Endothelial cell (in vitro differentiated cells): Measurements from ENCODE around the gene TMEM178B. TPM values are rescaled to one million over a fixed set of nuclear protein-coding genes. Genes with fewer than 3 reads are reported as not detected.
"Not testable (repeated sequence)": the region's sequence is repeated elsewhere in the genome, so short reads cannot be mapped to it uniquely, and the experiment has no call there.

Source experiments
- DNase-seq: peaks from one replicate; pipeline ENCODE4 v3.0.0; 2021; ENCODE audit warnings: low spot score
- H3K27ac Mint-ChIP-seq: one replicate; pipeline ENCODE4 v1.8.0; 2021; ENCODE audit warnings: mixed read lengths, inconsistent platforms; ENCODE audit not compliant: unreplicated experiment
- H3K27me3 Mint-ChIP-seq: one replicate; pipeline ENCODE4 v1.8.0; 2021; ENCODE audit warnings: mild to moderate bottlenecking, moderate library complexity, mixed read lengths, inconsistent platforms; ENCODE audit not compliant: unreplicated experiment
- H3K36me3 Mint-ChIP-seq: one replicate; pipeline ENCODE4 v1.8.0; 2021; ENCODE audit warnings: mild to moderate bottlenecking, low read depth, mixed read lengths, inconsistent platforms; ENCODE audit not compliant: unreplicated experiment
- H3K4me1 Mint-ChIP-seq: one replicate; pipeline ENCODE4 v1.8.0; 2021; ENCODE audit warnings: mild to moderate bottlenecking, mixed read lengths, inconsistent platforms; ENCODE audit not compliant: unreplicated experiment
- H3K4me3 Mint-ChIP-seq: one replicate; pipeline ENCODE4 v1.8.0; 2021; ENCODE audit warnings: mild to moderate bottlenecking, mixed read lengths, inconsistent platforms; ENCODE audit not compliant: unreplicated experiment
- H3K9me3 Mint-ChIP-seq: one replicate; pipeline ENCODE4 v1.8.0; 2021; ENCODE audit warnings: mixed read lengths, inconsistent platforms; ENCODE audit not compliant: unreplicated experiment
- CTCF ChIP-seq: fragments of 200-600 bp; sonication (generic); IDR thresholded peaks from one replicate; pipeline ENCODE4 v1.5.0; 2021; ENCODE audit warnings: antibody characterized with exemption; ENCODE audit not compliant: unreplicated experiment
- total RNA-seq: library from RNA; stranded (reverse); fragmentation: NEBNext Ultra II Directional; extraction: Animal tissue kit (Norgen Biotek cat#: 25700); gene quantifications from one replicate; pipeline ENCODE4 v1.2.1, GENCODE V29; 2021; ENCODE audit not compliant: unreplicated experiment

The TMEM178B gene
- total RNA-seq, 1 donor from 2014 or later: 0.28 TPM

GRCh38 chr7:141323826-141324225 lies 250.0 kb downstream of the TMEM178B start:
- H3K36me3 Mint-ChIP-seq: no peaks in the 10 kb centered on the region
- DNase-seq: no peak
- H3K27ac Mint-ChIP-seq: no peak overlapping the region
- no peaks in the 10 kb centered on the region for H3K9me3 Mint-ChIP-seq
- no peak for TF ChIP-seq CTCF
- no peaks in the 10 kb centered on the region for H3K4me1 Mint-ChIP-seq
- peaks cover 4% of the 10 kb centered on the region for H3K27me3 Mint-ChIP-seq
- no peak overlapping the region for H3K4me3 Mint-ChIP-seq

DNA sequence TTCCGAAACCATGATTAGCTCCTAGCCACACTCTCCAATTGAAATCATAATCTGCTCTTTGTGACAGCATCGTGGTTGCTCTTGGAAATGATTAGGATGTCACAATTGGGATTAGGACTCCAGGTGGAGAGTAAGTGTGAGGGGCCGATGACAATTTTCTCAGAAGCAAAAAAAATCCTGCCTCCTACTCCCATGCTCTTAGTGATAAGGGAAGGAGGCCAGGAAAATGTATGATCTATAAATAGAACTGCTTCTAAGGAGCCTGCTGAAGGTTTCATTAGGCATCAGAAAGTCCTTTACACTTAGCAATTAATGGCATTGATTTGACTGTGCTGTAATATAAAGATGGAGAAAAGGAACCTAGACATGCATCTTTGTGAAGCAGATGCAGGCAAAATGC lies 251.0 kb downstream of the TMEM178B start:
- no peak for DNase-seq
- TF ChIP-seq CTCF: no peak
- Mint-ChIP-seq H3K27me3 (peaks cover 2% of the 10 kb centered on the region), H3K36me3 (no peaks in the 10 kb centered on the region), H3K27ac (no peak overlapping the region), H3K4me1 (no peaks in the 10 kb centered on the region), H3K9me3 (no peaks in the 10 kb centered on the region), H3K4me3 (no peak overlapping the region)

DNA sequence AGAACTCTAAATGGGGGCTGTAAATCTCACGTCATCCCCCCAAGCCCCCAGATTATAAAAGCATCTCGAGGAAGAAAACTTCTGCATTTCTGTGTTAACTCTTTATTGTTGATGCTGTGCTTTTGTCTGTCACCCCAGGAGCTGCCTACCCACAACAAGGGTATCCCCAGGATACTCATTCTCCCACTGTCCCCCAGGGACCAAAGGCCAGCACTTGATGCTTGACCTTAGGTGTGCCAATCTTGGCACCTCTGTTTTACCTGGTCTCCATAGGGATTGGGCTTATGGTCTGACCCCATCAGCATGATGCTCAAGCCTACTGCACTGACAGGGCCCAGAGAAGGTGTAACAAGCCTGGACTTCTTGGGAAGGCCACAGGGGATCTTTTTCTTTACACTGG lies 251.4 kb downstream of the TMEM178B start:
- TF ChIP-seq CTCF: no peak
- no peak overlapping the region for H3K4me3 Mint-ChIP-seq
- H3K4me1 Mint-ChIP-seq: no peaks in the 10 kb centered on the region
- no peaks in the 10 kb centered on the region for H3K36me3 Mint-ChIP-seq
- H3K9me3 Mint-ChIP-seq: no peaks in the 10 kb centered on the region
- no peak overlapping the region for H3K27ac Mint-ChIP-seq
- no peak for DNase-seq
- H3K27me3 Mint-ChIP-seq: peaks cover 2% of the 10 kb centered on the region

DNA sequence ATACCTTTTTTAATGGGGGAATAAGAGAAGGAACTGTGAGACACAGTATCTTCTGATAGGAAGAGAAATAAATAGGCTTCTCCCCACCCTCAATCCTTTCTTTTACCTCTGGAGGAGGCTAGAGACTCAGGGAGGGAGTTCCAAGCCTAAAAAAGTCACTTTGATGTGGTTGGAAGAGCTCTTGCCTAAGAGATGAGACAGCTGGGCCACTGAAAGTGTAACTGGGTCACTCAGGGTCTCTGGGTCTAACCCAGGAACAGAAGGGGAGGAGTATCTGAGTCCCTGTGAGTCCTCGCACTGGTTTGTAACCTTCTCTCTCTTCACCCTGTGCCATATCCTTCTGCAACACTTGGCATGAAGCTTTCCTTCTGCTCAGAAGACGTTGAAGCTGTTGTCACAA lies 254.4 kb downstream of the TMEM178B start:
- H3K27me3 Mint-ChIP-seq: peaks cover 4% of the 10 kb centered on the region
- no peaks in the 10 kb centered on the region for H3K36me3 Mint-ChIP-seq
- H3K9me3 Mint-ChIP-seq: no peaks in the 10 kb centered on the region
- TF ChIP-seq CTCF: no peak
- no peaks in the 10 kb centered on the region for H3K4me1 Mint-ChIP-seq
- no peak overlapping the region for H3K27ac Mint-ChIP-seq
- DNase-seq: no peak
- no peak overlapping the region for H3K4me3 Mint-ChIP-seq

GRCh38 chr7:141330285-141330684 lies 256.4 kb downstream of the TMEM178B start:
- not testable (repeated sequence) for H3K4me3 Mint-ChIP-seq, H3K9me3 Mint-ChIP-seq, H3K4me1 Mint-ChIP-seq, H3K36me3 Mint-ChIP-seq, H3K27me3 Mint-ChIP-seq, H3K27ac Mint-ChIP-seq, DNase-seq

DNA sequence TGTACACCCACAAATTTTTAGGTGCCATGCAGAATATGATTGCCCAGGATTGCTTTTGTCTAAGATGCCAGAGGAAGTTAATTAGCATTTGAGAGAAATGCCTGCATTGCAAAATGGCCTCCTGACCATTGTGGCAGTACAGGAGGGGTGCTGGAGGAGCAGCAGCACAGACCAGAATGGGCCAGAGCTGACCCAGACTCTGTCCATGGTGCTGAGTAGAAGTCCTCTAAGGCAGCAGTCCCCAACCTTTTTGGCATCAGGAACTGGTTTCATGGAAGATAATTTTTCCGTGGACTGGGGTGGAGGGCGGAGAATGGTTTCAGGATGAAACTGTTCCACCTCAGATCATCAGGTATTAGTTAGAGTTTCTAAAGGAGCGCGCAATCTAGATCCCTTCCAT lies 259.6 kb downstream of the TMEM178B start:
- Mint-ChIP-seq H3K4me1 (no peaks in the 10 kb centered on the region), H3K4me3 (no peak overlapping the region), H3K36me3 (peaks cover 4% of the 10 kb centered on the region), H3K27me3 (peaks cover 5% of the 10 kb centered on the region), H3K27ac (no peak overlapping the region), H3K9me3 (no peaks in the 10 kb centered on the region)
- DNase-seq: peak; percentile 51
- TF ChIP-seq CTCF: no peak
